Glomerular visceral epithelial cell (primary cell): ENCODE measurements around the gene GJA4.

Experiments used
- DNase-seq: peaks from one replicate; pipeline ENCODE4 v3.0.0-alpha.2; 2016; ENCODE audit errors: extremely low spot score

The GJA4 gene

DNA sequence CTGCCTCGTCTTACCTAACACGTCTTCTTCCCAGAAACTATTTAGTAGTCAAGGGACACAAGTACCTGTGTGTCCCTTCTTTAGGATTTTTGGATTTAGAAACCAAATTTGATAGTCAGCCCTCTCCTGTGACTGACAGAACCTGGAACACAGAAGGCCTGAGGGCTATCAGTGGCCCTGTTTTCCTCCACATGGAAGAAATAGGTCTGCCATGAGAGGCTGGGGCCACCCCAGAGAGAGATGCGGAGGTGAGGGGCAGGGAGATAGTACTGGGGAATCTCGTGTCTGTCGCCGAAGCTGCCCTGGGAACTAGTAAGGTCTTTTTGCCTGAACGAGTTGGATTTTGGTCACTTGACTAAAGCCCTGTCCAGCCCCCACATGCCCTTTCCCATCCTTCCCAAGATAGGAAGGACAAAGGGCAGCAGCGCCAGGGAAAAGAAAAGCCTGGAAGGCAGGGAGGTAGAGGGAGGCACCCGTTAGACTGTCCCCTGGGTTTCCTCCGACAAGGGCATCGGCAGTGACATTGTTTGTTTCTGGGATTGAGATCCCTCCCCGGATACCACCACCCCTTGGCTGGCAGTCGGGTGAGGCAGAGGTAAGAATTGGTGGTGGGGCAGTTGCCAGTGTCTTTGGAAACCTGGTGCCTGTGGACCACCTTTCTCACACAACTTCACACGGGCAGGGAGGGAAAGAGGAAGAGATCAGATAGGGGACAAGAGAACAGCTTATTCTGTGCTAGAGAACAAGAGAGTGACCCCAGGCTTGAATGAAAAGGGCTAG lies 46.9 kb downstream of the GJA4 start:
- no peak for DNase-seq

DNA sequence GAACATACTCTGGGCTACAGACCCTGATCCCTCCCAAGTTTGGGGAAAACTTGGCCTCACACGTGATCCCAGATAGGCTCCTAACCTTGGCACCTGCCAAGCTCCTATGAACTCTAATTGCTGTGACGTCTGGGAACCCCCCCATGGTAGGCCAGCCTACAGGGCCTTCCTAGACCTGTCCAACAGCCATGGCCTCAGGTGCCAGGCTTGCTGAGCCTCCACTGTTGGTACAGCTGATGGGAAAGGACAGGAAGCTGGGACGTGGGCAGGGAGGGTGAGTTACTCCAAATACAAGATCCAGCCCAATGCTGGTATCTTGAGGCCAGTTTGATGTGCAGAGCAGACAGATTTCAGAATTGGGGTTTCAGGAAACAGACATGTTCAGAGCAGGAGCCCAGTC lies 47.6 kb downstream of the GJA4 start:
- DNase-seq: no peak

DNA sequence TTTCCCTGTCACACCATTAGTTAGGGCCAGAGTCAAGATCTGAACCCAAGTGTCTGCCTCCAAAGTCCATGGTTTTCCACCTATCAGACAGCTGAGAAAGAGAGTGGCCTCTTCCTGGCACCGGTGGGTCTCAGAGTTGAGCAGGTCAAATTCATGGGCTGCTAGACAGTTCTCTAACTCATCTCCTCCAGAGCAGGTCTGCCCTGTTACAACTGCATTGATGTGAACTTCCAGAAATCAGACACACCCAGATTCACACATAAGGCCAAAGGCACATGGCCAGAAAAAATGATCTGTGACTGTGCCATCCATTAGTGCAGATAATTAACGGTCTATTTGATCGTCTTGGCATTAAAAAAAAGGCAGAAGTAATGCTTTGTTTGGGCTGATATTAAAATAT lies 49.3 kb downstream of the GJA4 start:
- DNase-seq: no peak

DNA sequence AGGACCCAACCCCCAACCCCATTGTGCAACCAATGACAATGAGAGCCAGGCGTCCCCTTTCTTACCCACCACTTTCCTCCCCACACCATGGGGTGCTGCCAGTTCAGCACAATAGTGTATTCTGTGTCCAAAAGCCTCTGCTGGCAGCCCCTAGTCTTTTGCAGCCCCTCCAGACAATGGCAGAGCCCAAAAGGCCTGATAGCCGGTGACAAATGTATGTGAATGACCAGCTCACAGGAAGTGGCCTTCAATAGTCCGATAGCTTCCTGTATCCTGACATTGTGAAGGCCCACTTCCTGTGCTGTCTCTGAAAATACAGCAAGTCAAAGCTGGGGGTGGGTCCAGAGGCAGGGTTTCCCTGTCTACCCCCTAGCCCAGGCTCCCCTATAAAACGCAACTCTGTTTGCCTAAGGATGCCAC lies 50.2 kb downstream of the GJA4 start:
- DNase-seq: no peak

DNA sequence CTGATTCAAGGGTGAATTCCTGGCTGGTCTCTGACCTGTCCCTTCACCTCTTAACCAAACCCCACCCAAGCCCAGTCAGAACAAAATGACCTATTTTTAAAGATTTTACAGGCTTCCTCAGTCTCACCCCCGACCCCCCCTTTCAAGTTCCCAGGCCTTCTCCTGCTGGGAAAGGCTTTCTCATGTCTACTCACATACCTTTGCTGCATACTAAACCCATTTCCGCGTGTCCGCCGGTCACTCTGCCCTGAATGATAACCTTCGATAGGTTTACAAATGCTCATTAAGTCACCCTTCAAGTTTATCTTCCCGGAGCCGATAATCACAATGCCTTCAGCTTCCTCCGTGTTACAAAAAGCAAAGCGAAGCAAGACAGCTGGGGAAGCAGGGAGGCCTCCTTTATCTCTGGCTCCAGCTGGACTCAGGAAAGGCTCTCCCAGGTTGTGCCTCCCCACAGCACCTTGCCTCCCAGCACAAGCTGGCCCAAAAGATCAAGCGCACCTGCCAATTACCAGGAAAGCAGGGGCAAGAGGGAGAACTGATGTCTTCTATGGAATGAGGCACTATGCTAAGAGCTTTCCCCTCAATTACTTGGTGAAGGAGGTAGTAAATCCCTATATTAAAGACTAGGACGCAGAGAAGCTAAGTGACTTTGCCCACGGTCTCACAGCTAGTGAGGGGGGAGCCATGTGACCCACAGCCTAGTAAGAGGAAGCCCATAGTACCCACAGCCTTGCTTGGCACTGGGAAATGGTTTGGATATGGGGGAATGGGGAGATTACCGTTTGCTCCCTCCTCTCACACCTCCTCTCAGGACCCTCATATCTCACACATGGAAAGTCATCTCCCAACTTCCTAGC lies 50.8 kb downstream of the GJA4 start:
- no peak for DNase-seq

DNA sequence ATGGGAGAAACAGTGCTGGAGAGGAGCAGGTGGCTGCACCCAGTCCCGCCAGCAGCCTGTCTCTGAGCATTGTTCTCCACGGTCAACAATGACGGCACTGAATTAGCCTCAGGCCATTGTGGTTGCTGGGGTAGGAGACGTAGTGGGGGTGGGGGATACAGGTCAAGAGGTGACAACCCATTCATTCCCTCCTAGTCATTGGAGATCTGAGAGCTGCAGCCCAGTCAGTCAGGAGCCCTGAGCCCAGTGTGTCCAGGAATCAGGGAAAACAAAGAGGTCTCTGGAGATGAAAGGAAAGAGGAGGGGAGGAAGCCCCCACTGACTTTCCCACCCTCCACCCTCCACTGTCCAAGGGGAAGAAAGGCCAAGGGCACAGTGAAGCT lies 51.4 kb downstream of the GJA4 start:
- DNase-seq: no peak
